Right ventricle myocardium superior (tissue), 1 donor: Measurements from ENCODE around the gene SLC30A3. TPM values are rescaled to one million over a fixed set of nuclear protein-coding genes. Genes with fewer than 3 reads are reported as not detected.
"Not testable (repeated sequence)": the region's sequence is repeated elsewhere in the genome, so short reads cannot be mapped to it uniquely, and the experiment has no call there.

ENCODE experiments used
- ATAC-seq: fragments of 200-7000 bp; cut with Tn5 transposase; one replicate; pipeline ENCODE4 v1.9.1; 2020; ENCODE audit warnings: mild to moderate bottlenecking; ENCODE audit not compliant: poor library complexity
- DNase-seq: peaks from one replicate; pipeline ENCODE4 v3.0.0-alpha.2; 2020
- intact Hi-C: fragments of 100-400 bp; cut with DNase I; formaldehyde crosslinking; loops from one replicate; pipeline ENCODE4 v1.11.2; 2022
- total RNA-seq: library from RNA; stranded (reverse); fragmentation: NEBNext Ultra II Directional; extraction: Animal tissue kit (Norgen Biotek cat#: 25700); gene quantifications from one replicate; pipeline ENCODE4 v1.2.1, GENCODE V29; 2021
- donor health status: DM: no; HTN: yes; CAD: no; lungs with severe emphysema.

SLC30A3 gene
- total RNA-seq, 1 donor from 2014 or later = 10.4 TPM

GRCh38 chr2:27291865-27292264 is 29.0 kb upstream of the SLC30A3 start:
- intact Hi-C loops = no loop called here
- ATAC-seq (peak; percentile 28), DNase-seq (no peak)

- no peak for DNase-seq
- intact Hi-C loops = no loop called here
Observed at GRCh38 chr2:27290549-27290948, 27.7 kb upstream of the SLC30A3 start.

GRCh38 chr2:27288610-27289009 is 25.8 kb upstream of the SLC30A3 start:
- DNase-seq (no peak), ATAC-seq (no peak)
- intact Hi-C loops = no loop called here

More at GRCh38 chr2:27290549-27290948, 27.7 kb upstream of the SLC30A3 start:
- no peak for ATAC-seq

- intact Hi-C loops = no loop called here
- no peak for ATAC-seq
- DNase-seq = no peak
Observed at GRCh38 chr2:27285481-27285880, 22.6 kb upstream of the SLC30A3 start.

GRCh38 chr2:27284996-27285395 is 22.1 kb upstream of the SLC30A3 start:
- ATAC-seq (no peak), DNase-seq (no peak)
- intact Hi-C loops = no loop called here

- intact Hi-C loops = no loop called here
- peak; percentile 59 for ATAC-seq
- DNase-seq = no peak
Observed at GRCh38 chr2:27282892-27283291, 20.0 kb upstream of the SLC30A3 start.

GRCh38 chr2:27281855-27282559 is 19.2 kb upstream of the SLC30A3 start, which contains the start of gene TRIM54:
TRIM54 (plus strand) TSS chr2:27282429; CDS start chr2:27282732, 303 bp downstream.
- DNase-seq = no peak
- peak; percentile 84 for ATAC-seq
- intact Hi-C loops = no loop called here

GRCh38 chr2:27281442-27281841 is 18.6 kb upstream of the SLC30A3 start:
- ATAC-seq (peak; percentile 38), DNase-seq (no peak)
- intact Hi-C loops = no loop called here

GRCh38 chr2:27280826-27281225 is 18.0 kb upstream of the SLC30A3 start:
- ATAC-seq (no peak), DNase-seq (no peak)

GRCh38 chr2:27278010-27278409 is 15.2 kb upstream of the SLC30A3 start:
- intact Hi-C loops = loop anchor here (5.0 kb wide), 1 partner anchor 176 kb away; no protein-coding TSS in a partner anchor
- no peak for ATAC-seq
- DNase-seq = no peak

More at GRCh38 chr2:27280826-27281225, 18.0 kb upstream of the SLC30A3 start:
- intact Hi-C loops = no loop called here

- intact Hi-C loops = loop anchor here (5.0 kb wide), 1 partner anchor 173 kb away; no protein-coding TSS in a partner anchor
- DNase-seq (no peak), ATAC-seq (no peak)
Observed at GRCh38 chr2:27275211-27276150, 12.6 kb upstream of the SLC30A3 start, which contains the start of gene DNAJC5G. DNAJC5G (plus strand) TSS chr2:27275433; CDS start chr2:27276729, 1,296 bp downstream.

- ATAC-seq = peak; percentile 4
- DNase-seq, intact Hi-C loops: not testable (repeated sequence)
Observed at GRCh38 chr2:27272537-27273522, 10.0 kb upstream of the SLC30A3 start.

GRCh38 chr2:27271631-27272340 is 8.9 kb upstream of the SLC30A3 start:
- peak; percentile 91 for ATAC-seq
- peak; percentile 57 for DNase-seq
- intact Hi-C loops = no loop called here

- intact Hi-C loops = no loop called here
- DNase-seq = no peak
- no peak for ATAC-seq
Observed at GRCh38 chr2:27270670-27271069, 7.8 kb upstream of the SLC30A3 start.

GRCh38 chr2:27270131-27270530 is 7.3 kb upstream of the SLC30A3 start:
- ATAC-seq (no peak), DNase-seq (no peak)
- intact Hi-C loops = no loop called here

GRCh38 chr2:27268296-27268695 is 5.4 kb upstream of the SLC30A3 start:
- ATAC-seq, DNase-seq, intact Hi-C loops: not testable (repeated sequence)

- intact Hi-C loops = no loop called here
- ATAC-seq (no peak), DNase-seq (no peak)
Observed at GRCh38 chr2:27265536-27265870, 2.7 kb upstream of the SLC30A3 start.
